NCI-H1930 (cell line): ENCODE results near the gene USP6.
"Not testable (repeated sequence)": the region's sequence is repeated elsewhere in the genome, so short reads cannot be mapped to it uniquely, and the experiment has no call there.

Experiments used
- DNase-seq, 2 experiments: peaks; one replicate each; lab custom pipeline; 2025; lab: John Stamatoyannopoulos, UW

USP6 gene

GRCh38 chr17:5135726-5136579 lies 20.1 kb downstream of the USP6 start:
- DNase-seq: no peak

- DNase-seq: not testable (repeated sequence)
Measured at GRCh38 chr17:5136580-5137412, 21.0 kb downstream of the USP6 start.

- not testable (repeated sequence) for DNase-seq
Measured at GRCh38 chr17:5137511-5138197, 21.8 kb downstream of the USP6 start.

- DNase-seq: not testable (repeated sequence)
Measured at GRCh38 chr17:5138198-5138544, 22.3 kb downstream of the USP6 start.

- no peak for DNase-seq
Measured at GRCh38 chr17:5138616-5139457, 23.0 kb downstream of the USP6 start.

GRCh38 chr17:5139458-5139732 lies 23.6 kb downstream of the USP6 start:
- no peak for DNase-seq

GRCh38 chr17:5142877-5143276 lies 27.0 kb downstream of the USP6 start:
- not testable (repeated sequence) for DNase-seq

- not testable (repeated sequence) for DNase-seq
Measured at GRCh38 chr17:5146122-5146521, 30.3 kb downstream of the USP6 start.

- DNase-seq: not testable (repeated sequence)
Measured at GRCh38 chr17:5160702-5161101, 44.9 kb downstream of the USP6 start.

GRCh38 chr17:5161793-5162192 lies 46.0 kb downstream of the USP6 start:
- not testable (repeated sequence) for DNase-seq

- DNase-seq: no peak
Measured at GRCh38 chr17:5164436-5164835, 48.6 kb downstream of the USP6 start.

- DNase-seq: not testable (repeated sequence)
Measured at GRCh38 chr17:5165791-5166564, 50.1 kb downstream of the USP6 start.

GRCh38 chr17:5175027-5175426 lies 59.2 kb downstream of the USP6 start:
- DNase-seq: not testable (repeated sequence)

- DNase-seq: no peak
Measured at GRCh38 chr17:5179003-5179402, 63.2 kb downstream of the USP6 start.

- no peak for DNase-seq
Measured at GRCh38 chr17:5181509-5182305, 65.9 kb downstream of the USP6 start.

- DNase-seq: no peak
Measured at GRCh38 chr17:5182597-5183409, 67.0 kb downstream of the USP6 start.

GRCh38 chr17:5183410-5183793 lies 67.6 kb downstream of the USP6 start:
- no peak for DNase-seq

GRCh38 chr17:5184288-5184687 lies 68.5 kb downstream of the USP6 start:
- no peak for DNase-seq
